ENCODE results near the gene KCNT2.

The KCNT2 gene

DNA sequence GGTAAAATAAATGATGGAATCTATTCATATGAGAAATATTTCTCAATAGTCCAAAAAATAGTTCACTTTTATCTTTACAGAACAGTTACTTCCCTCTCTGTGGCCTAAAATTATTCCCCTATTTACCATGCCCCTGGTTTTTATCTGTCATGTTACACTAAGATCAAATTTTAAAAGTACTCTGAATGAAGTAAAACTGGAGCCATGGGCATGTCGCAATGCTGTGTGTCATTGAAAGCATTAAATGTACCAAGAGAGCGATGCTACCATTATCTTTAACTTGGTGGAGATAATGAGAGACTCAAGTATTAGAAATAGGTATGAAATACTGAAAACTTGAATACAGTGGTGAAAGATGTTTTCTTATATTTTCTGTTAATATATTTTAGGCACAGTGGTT, 146.2 kb downstream of the KCNT2 start:
- Histone ChIP-seq H3F3A (ENCODE audit: control insufficient read depth, insufficient read depth) (no peaks in the 10 kb centered on the region), H3K9me2 (replicated peaks; ENCODE audit: control insufficient read depth, low read length) (no peaks in the 10 kb centered on the region), H3K9me3 (ENCODE audit: control insufficient read depth, insufficient read depth, low read length) (no peaks in the 10 kb centered on the region), H3K4me2 (ENCODE audit: low read length) (no peak overlapping the region), H3K79me2 (ENCODE audit: control insufficient read depth, low read length) (no peaks in the 10 kb centered on the region), H3K27ac (ENCODE audit: low read depth, low read length) (no peak overlapping the region), H3K36me3 (ENCODE audit: control insufficient read depth, low read length) (no peaks in the 10 kb centered on the region), H4K20me1 (ENCODE audit: control insufficient read depth, insufficient read depth, low read depth, low read length) (no peaks in the 10 kb centered on the region), H3K27me3 (ENCODE audit: control insufficient read depth, low read length) (no peaks in the 10 kb centered on the region), H3K4me3 (ENCODE audit: low read length) (no peak overlapping the region), H3K4me1 (ENCODE audit: control insufficient read depth, low read length) (no peaks in the 10 kb centered on the region)
- TF ChIP-seq, protein P1, sequence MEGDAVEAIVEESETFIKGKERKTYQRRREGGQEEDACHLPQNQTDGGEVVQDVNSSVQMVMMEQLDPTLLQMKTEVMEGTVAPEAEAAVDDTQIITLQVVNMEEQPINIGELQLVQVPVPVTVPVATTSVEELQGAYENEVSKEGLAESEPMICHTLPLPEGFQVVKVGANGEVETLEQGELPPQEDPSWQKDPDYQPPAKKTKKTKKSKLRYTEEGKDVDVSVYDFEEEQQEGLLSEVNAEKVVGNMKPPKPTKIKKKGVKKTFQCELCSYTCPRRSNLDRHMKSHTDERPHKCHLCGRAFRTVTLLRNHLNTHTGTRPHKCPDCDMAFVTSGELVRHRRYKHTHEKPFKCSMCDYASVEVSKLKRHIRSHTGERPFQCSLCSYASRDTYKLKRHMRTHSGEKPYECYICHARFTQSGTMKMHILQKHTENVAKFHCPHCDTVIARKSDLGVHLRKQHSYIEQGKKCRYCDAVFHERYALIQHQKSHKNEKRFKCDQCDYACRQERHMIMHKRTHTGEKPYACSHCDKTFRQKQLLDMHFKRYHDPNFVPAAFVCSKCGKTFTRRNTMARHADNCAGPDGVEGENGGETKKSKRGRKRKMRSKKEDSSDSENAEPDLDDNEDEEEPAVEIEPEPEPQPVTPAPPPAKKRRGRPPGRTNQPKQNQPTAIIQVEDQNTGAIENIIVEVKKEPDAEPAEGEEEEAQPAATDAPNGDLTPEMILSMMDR (IDR thresholded peaks at IDR 0.05; ENCODE audit: low read depth, low read length, poor library complexity, severe bottlenecking) = no peak

DNA sequence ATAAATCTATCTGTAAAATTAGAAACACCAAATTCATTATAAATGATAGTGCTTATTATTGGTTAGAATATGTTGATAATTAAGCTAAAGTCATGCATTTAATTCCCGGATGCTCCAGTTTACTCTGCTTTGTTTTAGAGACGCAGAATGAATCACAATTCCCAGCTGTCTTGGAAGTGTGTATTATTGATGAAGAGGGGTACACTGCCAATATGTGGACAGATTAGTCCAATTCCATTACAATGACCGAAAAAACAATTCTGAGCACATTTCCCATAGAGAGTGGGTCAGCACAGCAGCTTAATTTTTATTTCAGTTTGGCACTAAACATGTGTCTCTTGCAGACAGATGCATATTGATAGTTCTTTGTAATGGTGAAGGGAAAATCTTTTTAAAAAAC, 146.7 kb downstream of the KCNT2 start:
- no peak overlapping the region for H3K27ac ChIP-seq (ENCODE audit: low read depth, low read length)
- H3K4me2 ChIP-seq (ENCODE audit: low read length) = no peak overlapping the region
- H3K79me2 ChIP-seq (ENCODE audit: control insufficient read depth, low read length) = no peaks in the 10 kb centered on the region
- H3K36me3 ChIP-seq (ENCODE audit: control insufficient read depth, low read length) = no peaks in the 10 kb centered on the region
- H3K9me2 ChIP-seq (replicated peaks; ENCODE audit: control insufficient read depth, low read length) = no peaks in the 10 kb centered on the region
- no peaks in the 10 kb centered on the region for H3K27me3 ChIP-seq (ENCODE audit: control insufficient read depth, low read length)
- no peaks in the 10 kb centered on the region for H3K4me1 ChIP-seq (ENCODE audit: control insufficient read depth, low read length)
- no peaks in the 10 kb centered on the region for H4K20me1 ChIP-seq (ENCODE audit: control insufficient read depth, insufficient read depth, low read depth, low read length)
- H3K4me3 ChIP-seq (ENCODE audit: low read length) = no peak overlapping the region
- H3K9me3 ChIP-seq (ENCODE audit: control insufficient read depth, insufficient read depth, low read length) = no peaks in the 10 kb centered on the region
- H3F3A ChIP-seq (ENCODE audit: control insufficient read depth, insufficient read depth) = no peaks in the 10 kb centered on the region
- TF ChIP-seq, protein P1 (IDR thresholded peaks at IDR 0.05; ENCODE audit: low read depth, low read length, poor library complexity, severe bottlenecking) = no peak
- no peak for TF ChIP-seq EZH2phosphoT487 (IDR thresholded peaks at IDR 0.05; ENCODE audit: borderline replicate concordance, low read length)

DNA sequence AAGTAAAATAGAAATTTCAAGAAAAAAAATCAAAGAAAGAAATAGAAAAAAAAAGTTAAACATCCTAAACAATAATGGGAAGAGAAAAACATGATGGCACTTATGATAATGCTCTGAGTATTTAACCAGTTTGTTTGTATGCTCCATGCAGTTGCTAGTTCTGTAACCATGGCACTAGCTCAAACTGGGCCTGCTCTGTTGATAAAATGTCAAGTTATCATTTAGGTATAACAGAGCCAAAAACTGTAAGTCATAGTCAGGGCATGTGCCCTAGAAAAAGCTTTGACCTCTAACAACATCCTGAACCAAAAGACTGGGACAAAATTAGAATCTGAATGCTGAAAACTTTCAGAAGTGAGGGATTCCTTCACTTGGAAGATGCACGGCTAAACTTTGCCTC, 148.9 kb downstream of the KCNT2 start:
- no peaks in the 10 kb centered on the region; the same call in 1 of the 2 replicates for H3K9me2 ChIP-seq (replicated peaks; ENCODE audit: control insufficient read depth, low read length)
- H4K20me1 ChIP-seq (ENCODE audit: control insufficient read depth, insufficient read depth, low read depth, low read length) = no peaks in the 10 kb centered on the region
- no peaks in the 10 kb centered on the region for H3K9me3 ChIP-seq (ENCODE audit: control insufficient read depth, insufficient read depth, low read length)
- no peak for TF ChIP-seq EZH2phosphoT487 (IDR thresholded peaks at IDR 0.05; ENCODE audit: borderline replicate concordance, low read length)
- TF ChIP-seq, protein P1 (IDR thresholded peaks at IDR 0.05; ENCODE audit: low read depth, low read length, poor library complexity, severe bottlenecking) = no peak
- H3K4me3 ChIP-seq (ENCODE audit: low read length) = no peak overlapping the region
- no peaks in the 10 kb centered on the region for H3K36me3 ChIP-seq (ENCODE audit: control insufficient read depth, low read length)
- H3K4me1 ChIP-seq (ENCODE audit: control insufficient read depth, low read length) = no peaks in the 10 kb centered on the region
- H3K27ac ChIP-seq (ENCODE audit: low read depth, low read length) = no peak overlapping the region
- no peaks in the 10 kb centered on the region for H3K79me2 ChIP-seq (ENCODE audit: control insufficient read depth, low read length)
- no peak overlapping the region for H3K4me2 ChIP-seq (ENCODE audit: low read length)
- no peaks in the 10 kb centered on the region for H3F3A ChIP-seq (ENCODE audit: control insufficient read depth, insufficient read depth)
- H3K27me3 ChIP-seq (ENCODE audit: control insufficient read depth, low read length) = no peaks in the 10 kb centered on the region

DNA sequence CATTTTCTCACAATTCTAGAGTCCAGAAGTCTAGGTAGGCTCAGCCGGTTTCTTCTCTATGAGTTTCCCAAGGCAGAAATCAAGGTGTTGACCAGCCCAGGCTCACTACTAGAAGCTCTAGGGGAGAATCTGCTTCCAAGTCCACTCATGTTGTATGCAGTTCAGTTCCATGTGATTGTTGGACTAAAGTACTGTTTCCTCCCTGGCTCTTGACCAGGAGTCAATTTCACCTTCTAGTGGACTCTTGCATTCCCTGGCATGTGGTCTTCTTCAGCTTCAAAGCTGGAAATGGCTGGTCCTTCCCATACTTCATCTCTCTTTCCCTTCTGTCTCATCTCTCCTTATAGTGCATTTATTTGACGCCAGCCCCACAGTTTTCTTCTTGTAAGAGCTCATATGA, 153.4 kb downstream of the KCNT2 start:
- H3K9me2 ChIP-seq (replicated peaks; ENCODE audit: control insufficient read depth, low read length) = no peaks in the 10 kb centered on the region; the same call in 1 of the 2 replicates

More for the DNA sequence above, 153.4 kb downstream of the KCNT2 start:
- Histone ChIP-seq H3F3A (ENCODE audit: control insufficient read depth, insufficient read depth) (no peaks in the 10 kb centered on the region), H3K4me2 (ENCODE audit: low read length) (no peak overlapping the region), H3K9me3 (ENCODE audit: control insufficient read depth, insufficient read depth, low read length) (no peaks in the 10 kb centered on the region), H4K20me1 (ENCODE audit: control insufficient read depth, insufficient read depth, low read depth, low read length) (no peaks in the 10 kb centered on the region), H3K27me3 (ENCODE audit: control insufficient read depth, low read length) (no peaks in the 10 kb centered on the region), H3K4me1 (ENCODE audit: control insufficient read depth, low read length) (no peaks in the 10 kb centered on the region), H3K79me2 (ENCODE audit: control insufficient read depth, low read length) (no peaks in the 10 kb centered on the region), H3K27ac (ENCODE audit: low read depth, low read length) (no peak overlapping the region), H3K36me3 (ENCODE audit: control insufficient read depth, low read length) (no peaks in the 10 kb centered on the region), H3K4me3 (ENCODE audit: low read length) (no peak overlapping the region)
- no peak for TF ChIP-seq EZH2phosphoT487 (IDR thresholded peaks at IDR 0.05; ENCODE audit: borderline replicate concordance, low read length)
- TF ChIP-seq, protein P1 (IDR thresholded peaks at IDR 0.05; ENCODE audit: low read depth, low read length, poor library complexity, severe bottlenecking) = no peak

Data from DOHH2 (cell line).